Measurements from ENCODE around the gene ROBO2.

- no peak for TF ChIP-seq SP1 (IDR thresholded peaks at IDR 0.05; ENCODE audit: low read depth, low read length)
- no peak for TF ChIP-seq ESRRA (IDR thresholded peaks at IDR 0.05; ENCODE audit: low read length)
- TF ChIP-seq CEBPB (IDR thresholded peaks at IDR 0.05; ENCODE audit: borderline replicate concordance in 1 of 2, low read depth in 2 of 2, low read length in 2 of 2): no peak
- TF ChIP-seq POLR2A (IDR thresholded peaks at IDR 0.05; ENCODE audit: low read depth, low read length): no peak
- no peak for TF ChIP-seq TCF3 (IDR thresholded peaks at IDR 0.05; ENCODE audit: borderline replicate concordance, insufficient read depth, low read depth, low read length)
- no peak for TF ChIP-seq E2F4 (IDR thresholded peaks at IDR 0.05; ENCODE audit: low read depth, low read length)
- no peak for TF ChIP-seq CTCF (IDR thresholded peaks at IDR 0.05 in 2 of 3, conservative IDR thresholded peaks at IDR 0.05 in 1 of 3; ENCODE audit: control insufficient read depth in 2 of 3, extremely low read depth in 1 of 3, insufficient read depth in 1 of 3, low read depth in 3 of 3, low read length in 3 of 3)
- no peak for TF ChIP-seq ZZZ3 (IDR thresholded peaks at IDR 0.05; ENCODE audit: control insufficient read depth, insufficient read length, low read depth)
- TF ChIP-seq POLR2AphosphoS5 (IDR thresholded peaks at IDR 0.05; ENCODE audit: low read length): no peak
- TF ChIP-seq EP300 (IDR thresholded peaks at IDR 0.05; ENCODE audit: borderline replicate concordance in 1 of 2, control insufficient read depth in 1 of 2, low read depth in 2 of 2, low read length in 2 of 2): no peak
- no peak for TF ChIP-seq HDAC2 (IDR thresholded peaks at IDR 0.05)
- TF ChIP-seq ZSCAN29 (IDR thresholded peaks at IDR 0.05): no peak
- TF ChIP-seq NR2C2 (IDR thresholded peaks at IDR 0.05; ENCODE audit: borderline replicate concordance, control insufficient read depth, insufficient read length, low read depth): no peak
Measured at GRCh38 chr3:77467702-77468625, 428.1 kb downstream of the ROBO2 start.

Measured in GM12878 (cell line).